Measurements from ENCODE around the gene IL1RN. TPM values are rescaled to one million over a fixed set of nuclear protein-coding genes. Genes with fewer than 3 reads are reported as not detected.

Gene IL1RN
- total and polyA plus RNA-seq, 2 of the 13 experiments (the other 11 are each of a cell fraction or from before 2014, with no cell fraction given): 21.2 to 101 TPM

DNA sequence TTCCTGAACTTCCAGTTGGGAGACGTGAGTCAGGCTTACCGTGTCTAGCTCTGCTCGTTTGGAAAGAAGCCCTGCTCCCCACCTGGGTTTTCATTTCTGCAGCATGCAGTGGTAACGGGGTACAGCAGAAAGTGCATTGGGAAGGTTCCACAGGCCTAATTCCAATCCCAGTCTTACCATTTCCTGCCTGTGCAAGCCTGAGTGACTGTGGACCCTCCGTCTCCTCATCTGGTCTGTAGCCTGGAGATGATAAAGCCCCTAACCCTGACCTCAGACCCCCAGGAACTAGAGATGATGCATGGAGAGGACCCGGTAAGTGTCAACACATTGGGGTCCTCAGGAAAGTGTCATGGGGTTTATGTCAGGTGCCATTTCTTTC is 40.6 kb downstream of the IL1RN start:
- intact Hi-C loops (cut with micrococcal nuclease; ENCODE audit: unreplicated experiment) (loop anchor here (1.0 to 2.0 kb wide), 2 partner anchors 13 to 41 kb away; partner anchors contain the start of gene IL1RN), in situ Hi-C loops (cut with HindIII; ENCODE audit: extremely low pct_ligation_motif_present, low pct_unique_long_range_greater_than_20kb) (no loop called here)
- peak overlapping the region; percentile 77 for H3K4me2 ChIP-seq (ENCODE audit: low read depth, low read length)
- no peaks in the 10 kb centered on the region for H4K20me1 ChIP-seq (ENCODE audit: insufficient read depth, low read length)
- ChIA-PET POLR2A (interaction anchor here (1.1 to 5.0 kb wide), 13 partner anchors 8 to 523 kb away, joined by 3 to 103 read pairs (median 7); partner anchors contain the start of gene IL1RN), CTCF (ENCODE audit: low intra/inter-chr PET ratio, low total read pairs) (interaction anchor here (0.9 to 1.9 kb wide), 4 partner anchors 18 to 31 kb away, joined by 3 to 6 read pairs (median 4); no protein-coding TSS in a partner anchor)
- peak overlapping the region in 1 of 3 experiments; percentile 37; a peak in 1 of 6 replicates for H3K4me3 ChIP-seq (replicated peaks in 1 of 3; ENCODE audit: insufficient read depth in 1 of 3, low read depth in 2 of 3, low read length in 3 of 3)
- no TSS peak for BruUV-seq (replicated peaks)
- ATAC-seq (no peak), FAIRE-seq (no peak), DNase-seq (ENCODE audit: low spot score) (no peak)
- peak overlapping the region; percentile 75 for H3K27ac ChIP-seq (ENCODE audit: extremely low read length, insufficient read depth, low read length)
- H3K4me1 ChIP-seq (ENCODE audit: insufficient read depth, low read length): peaks cover 78% of the 10 kb centered on the region
- H2AFZ ChIP-seq (ENCODE audit: low read length): no peak overlapping the region
- WGBS (ENCODE audit: low lambda C conversion rate): 64% methylated on average over 6 of the region's 6 CpGs
- no peaks in the 10 kb centered on the region for H3K79me2 ChIP-seq (ENCODE audit: insufficient read depth, low read length)
- peak overlapping the region; percentile 56 for H3K9ac ChIP-seq (ENCODE audit: insufficient read depth, low read depth, low read length)
- H3K9me3 ChIP-seq (ENCODE audit: low read length): no peaks in the 10 kb centered on the region
- H3K36me3 ChIP-seq (replicated peaks in 1 of 2; ENCODE audit: control insufficient read depth in 1 of 2, insufficient read depth in 2 of 2, low read length in 2 of 2): no peaks in the 10 kb centered on the region
- H3K27me3 ChIP-seq (ENCODE audit: control insufficient read depth in 1 of 2, insufficient read depth in 2 of 2, low read length in 2 of 2): no peaks in the 10 kb centered on the region; a peak in 1 of 5 replicates
- TF ChIP-seq GABPB1 (CRISPR knock-in tag; IDR thresholded peaks at IDR 0.05) (no peak), HOXA9 (CRISPR knock-in tag; IDR thresholded peaks at IDR 0.05; ENCODE audit: borderline replicate concordance) (peak; percentile 10; the same call in 1 of the 2 replicates), ZNF160 (CRISPR knock-in tag; IDR thresholded peaks at IDR 0.05) (0 out of 2 replicates have a peak, but pooled peaks have one; percentile 2), ZNF501 (CRISPR knock-in tag; IDR thresholded peaks at IDR 0.05) (peak; percentile 12; the same call in 1 of the 2 replicates), ZNF883 (CRISPR knock-in tag; IDR thresholded peaks at IDR 0.05; ENCODE audit: not compliant biosample characterization) (peak; percentile 0), ZBTB8A (CRISPR knock-in tag; IDR thresholded peaks at IDR 0.05; ENCODE audit: borderline replicate concordance, low read depth) (peak; percentile 13; the same call in 1 of the 2 replicates), ZNF737 (CRISPR knock-in tag; IDR thresholded peaks at IDR 0.05; ENCODE audit: borderline replicate concordance) (0 out of 2 replicates have a peak, but pooled peaks have one; percentile 17), PHF20 (CRISPR knock-in tag; IDR thresholded peaks at IDR 0.05) (peak; percentile 12; the same call in 1 of the 2 replicates), KLF11 (CRISPR knock-in tag; IDR thresholded peaks at IDR 0.05) (no peak)
- TF ChIP-seq, protein P1, sequence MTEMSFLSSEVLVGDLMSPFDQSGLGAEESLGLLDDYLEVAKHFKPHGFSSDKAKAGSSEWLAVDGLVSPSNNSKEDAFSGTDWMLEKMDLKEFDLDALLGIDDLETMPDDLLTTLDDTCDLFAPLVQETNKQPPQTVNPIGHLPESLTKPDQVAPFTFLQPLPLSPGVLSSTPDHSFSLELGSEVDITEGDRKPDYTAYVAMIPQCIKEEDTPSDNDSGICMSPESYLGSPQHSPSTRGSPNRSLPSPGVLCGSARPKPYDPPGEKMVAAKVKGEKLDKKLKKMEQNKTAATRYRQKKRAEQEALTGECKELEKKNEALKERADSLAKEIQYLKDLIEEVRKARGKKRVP (CRISPR knock-in tag; IDR thresholded peaks at IDR 0.05): 0 out of 4 replicates have a peak, but pooled peaks of 1 of the 2 experiments have one; percentile 1
- TF ChIP-seq, protein P2, sequence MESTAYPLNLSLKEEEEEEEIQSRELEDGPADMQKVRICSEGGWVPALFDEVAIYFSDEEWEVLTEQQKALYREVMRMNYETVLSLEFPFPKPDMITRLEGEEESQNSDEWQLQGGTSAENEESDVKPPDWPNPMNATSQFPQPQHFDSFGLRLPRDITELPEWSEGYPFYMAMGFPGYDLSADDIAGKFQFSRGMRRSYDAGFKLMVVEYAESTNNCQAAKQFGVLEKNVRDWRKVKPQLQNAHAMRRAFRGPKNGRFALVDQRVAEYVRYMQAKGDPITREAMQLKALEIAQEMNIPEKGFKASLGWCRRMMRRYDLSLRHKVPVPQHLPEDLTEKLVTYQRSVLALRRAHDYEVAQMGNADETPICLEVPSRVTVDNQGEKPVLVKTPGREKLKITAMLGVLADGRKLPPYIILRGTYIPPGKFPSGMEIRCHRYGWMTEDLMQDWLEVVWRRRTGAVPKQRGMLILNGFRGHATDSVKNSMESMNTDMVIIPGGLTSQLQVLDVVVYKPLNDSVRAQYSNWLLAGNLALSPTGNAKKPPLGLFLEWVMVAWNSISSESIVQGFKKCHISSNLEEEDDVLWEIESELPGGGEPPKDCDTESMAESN (CRISPR knock-in tag; conservative IDR thresholded peaks at IDR 0.05): peak; percentile 1; the same call in 1 of the 2 replicates
- TF ChIP-seq, protein P3, sequence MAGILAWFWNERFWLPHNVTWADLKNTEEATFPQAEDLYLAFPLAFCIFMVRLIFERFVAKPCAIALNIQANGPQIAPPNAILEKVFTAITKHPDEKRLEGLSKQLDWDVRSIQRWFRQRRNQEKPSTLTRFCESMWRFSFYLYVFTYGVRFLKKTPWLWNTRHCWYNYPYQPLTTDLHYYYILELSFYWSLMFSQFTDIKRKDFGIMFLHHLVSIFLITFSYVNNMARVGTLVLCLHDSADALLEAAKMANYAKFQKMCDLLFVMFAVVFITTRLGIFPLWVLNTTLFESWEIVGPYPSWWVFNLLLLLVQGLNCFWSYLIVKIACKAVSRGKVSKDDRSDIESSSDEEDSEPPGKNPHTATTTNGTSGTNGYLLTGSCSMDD (CRISPR knock-in tag; IDR thresholded peaks at IDR 0.05): 0 out of 2 replicates have a peak, but pooled peaks have one; percentile 50
- TF ChIP-seq, protein P4, sequence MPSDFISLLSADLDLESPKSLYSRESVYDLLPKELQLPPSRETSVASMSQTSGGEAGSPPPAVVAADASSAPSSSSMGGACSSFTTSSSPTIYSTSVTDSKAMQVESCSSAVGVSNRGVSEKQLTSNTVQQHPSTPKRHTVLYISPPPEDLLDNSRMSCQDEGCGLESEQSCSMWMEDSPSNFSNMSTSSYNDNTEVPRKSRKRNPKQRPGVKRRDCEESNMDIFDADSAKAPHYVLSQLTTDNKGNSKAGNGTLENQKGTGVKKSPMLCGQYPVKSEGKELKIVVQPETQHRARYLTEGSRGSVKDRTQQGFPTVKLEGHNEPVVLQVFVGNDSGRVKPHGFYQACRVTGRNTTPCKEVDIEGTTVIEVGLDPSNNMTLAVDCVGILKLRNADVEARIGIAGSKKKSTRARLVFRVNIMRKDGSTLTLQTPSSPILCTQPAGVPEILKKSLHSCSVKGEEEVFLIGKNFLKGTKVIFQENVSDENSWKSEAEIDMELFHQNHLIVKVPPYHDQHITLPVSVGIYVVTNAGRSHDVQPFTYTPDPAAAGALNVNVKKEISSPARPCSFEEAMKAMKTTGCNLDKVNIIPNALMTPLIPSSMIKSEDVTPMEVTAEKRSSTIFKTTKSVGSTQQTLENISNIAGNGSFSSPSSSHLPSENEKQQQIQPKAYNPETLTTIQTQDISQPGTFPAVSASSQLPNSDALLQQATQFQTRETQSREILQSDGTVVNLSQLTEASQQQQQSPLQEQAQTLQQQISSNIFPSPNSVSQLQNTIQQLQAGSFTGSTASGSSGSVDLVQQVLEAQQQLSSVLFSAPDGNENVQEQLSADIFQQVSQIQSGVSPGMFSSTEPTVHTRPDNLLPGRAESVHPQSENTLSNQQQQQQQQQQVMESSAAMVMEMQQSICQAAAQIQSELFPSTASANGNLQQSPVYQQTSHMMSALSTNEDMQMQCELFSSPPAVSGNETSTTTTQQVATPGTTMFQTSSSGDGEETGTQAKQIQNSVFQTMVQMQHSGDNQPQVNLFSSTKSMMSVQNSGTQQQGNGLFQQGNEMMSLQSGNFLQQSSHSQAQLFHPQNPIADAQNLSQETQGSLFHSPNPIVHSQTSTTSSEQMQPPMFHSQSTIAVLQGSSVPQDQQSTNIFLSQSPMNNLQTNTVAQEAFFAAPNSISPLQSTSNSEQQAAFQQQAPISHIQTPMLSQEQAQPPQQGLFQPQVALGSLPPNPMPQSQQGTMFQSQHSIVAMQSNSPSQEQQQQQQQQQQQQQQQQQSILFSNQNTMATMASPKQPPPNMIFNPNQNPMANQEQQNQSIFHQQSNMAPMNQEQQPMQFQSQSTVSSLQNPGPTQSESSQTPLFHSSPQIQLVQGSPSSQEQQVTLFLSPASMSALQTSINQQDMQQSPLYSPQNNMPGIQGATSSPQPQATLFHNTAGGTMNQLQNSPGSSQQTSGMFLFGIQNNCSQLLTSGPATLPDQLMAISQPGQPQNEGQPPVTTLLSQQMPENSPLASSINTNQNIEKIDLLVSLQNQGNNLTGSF (CRISPR knock-in tag; IDR thresholded peaks at IDR 0.05): no peak
